ENCODE data around the gene ADGRV1. TPM values are rescaled to one million over a fixed set of nuclear protein-coding genes. Genes with fewer than 3 reads are reported as not detected.

The ADGRV1 gene
- total and polyA plus RNA-seq, 2 donors (not counting 3 experiments of a cell fraction or from before 2014, with no cell fraction given): 0.11 to 0.55 TPM

GRCh38 chr5:90888511-90889324, 330.1 kb downstream of the ADGRV1 start:
- no peaks in the 10 kb centered on the region for H3K79me2 ChIP-seq (ENCODE audit: control insufficient read depth, insufficient read depth, low read length)

GRCh38 chr5:90889325-90889600, 330.7 kb downstream of the ADGRV1 start:
- CTCF ChIA-PET: interaction anchor here (0.7 to 2.1 kb wide), 2 partner anchors 10 to 15 kb away, joined by 3 to 6 read pairs; no protein-coding TSS in a partner anchor
- BruUV-seq (replicated peaks): no TSS peak

More at GRCh38 chr5:90888511-90889324, 330.1 kb downstream of the ADGRV1 start:
- dilution Hi-C loops (cut with MboI; ENCODE audit: extremely low pct_ligation_motif_present, low sequenced_read_pairs) (no loop called here), intact Hi-C loops (cut with micrococcal nuclease) (no loop called here)
- Histone ChIP-seq H3K27me3 (ENCODE audit: control insufficient read depth in 2 of 2, insufficient read depth in 2 of 2, low read length in 2 of 2) (no peaks in the 10 kb centered on the region), H3K4me1 (ENCODE audit: control insufficient read depth, extremely low read depth, insufficient read depth, low read length) (peaks cover 9% of the 10 kb centered on the region), H3K9me3 (replicated peaks; ENCODE audit: control insufficient read depth, insufficient read depth, low read length) (no peaks in the 10 kb centered on the region), H4K20me1 (replicated peaks; ENCODE audit: control insufficient read depth, extremely low read depth, insufficient read depth, low read length) (no peaks in the 10 kb centered on the region), H3K4me3 (replicated peaks in 1 of 3; ENCODE audit: insufficient read depth in 1 of 3, low read depth in 1 of 3, low read length in 3 of 3) (no peak overlapping the region), H3K9ac (replicated peaks; ENCODE audit: extremely low read depth, insufficient read depth, low read length) (no peak overlapping the region), H3K9me1 (replicated peaks; ENCODE audit: control insufficient read depth, extremely low read depth, insufficient read depth, low read length) (no peaks in the 10 kb centered on the region), H3K27ac (ENCODE audit: insufficient read depth, low read depth, low read length) (no peak overlapping the region), H2AFZ (ENCODE audit: low read depth, low read length) (no peak overlapping the region), H3K4me2 (ENCODE audit: insufficient read depth, low read length) (peak overlapping the region; percentile 16), H3K36me3 (ENCODE audit: control insufficient read depth in 2 of 2, extremely low read depth in 1 of 2, insufficient read depth in 2 of 2, low read length in 2 of 2) (no peaks in the 10 kb centered on the region)
- ChIA-PET POLR2A (no interaction called here), CTCF (interaction anchor here (0.7 to 2.1 kb wide), 2 partner anchors 10 to 15 kb away, joined by 3 to 6 read pairs; no protein-coding TSS in a partner anchor)
- DNase-seq (ENCODE audit: low read depth, low spot score) (peak; percentile 98), FAIRE-seq (peak; percentile 64)
- no TSS peak for BruUV-seq (replicated peaks)
- peak; percentile 74 for TF ChIP-seq GATA2 (IDR thresholded peaks at IDR 0.05; ENCODE audit: insufficient read depth, insufficient read length, low read depth, low read length)
- no peak for TF ChIP-seq MYC (IDR thresholded peaks at IDR 0.05; ENCODE audit: low read depth, low read length)
- TF ChIP-seq FOS (IDR thresholded peaks at IDR 0.05; ENCODE audit: borderline replicate concordance, insufficient read depth, low read length): peak; percentile 33

More at GRCh38 chr5:90889325-90889600, 330.7 kb downstream of the ADGRV1 start:
- no peaks in the 10 kb centered on the region for H3K9me3 ChIP-seq (replicated peaks; ENCODE audit: control insufficient read depth, insufficient read depth, low read length)
- no peaks in the 10 kb centered on the region for H3K27me3 ChIP-seq (ENCODE audit: control insufficient read depth in 2 of 2, insufficient read depth in 2 of 2, low read length in 2 of 2)
- H3K4me1 ChIP-seq (ENCODE audit: control insufficient read depth, extremely low read depth, insufficient read depth, low read length): peaks cover 9% of the 10 kb centered on the region
- H3K4me2 ChIP-seq (ENCODE audit: insufficient read depth, low read length): no peak overlapping the region
- intact Hi-C loops (cut with micrococcal nuclease): no loop called here
- DNase-seq (ENCODE audit: low read depth, low spot score): no peak
- H4K20me1 ChIP-seq (replicated peaks; ENCODE audit: control insufficient read depth, extremely low read depth, insufficient read depth, low read length): no peaks in the 10 kb centered on the region
- H3K4me3 ChIP-seq (replicated peaks in 1 of 3; ENCODE audit: insufficient read depth in 1 of 3, low read depth in 1 of 3, low read length in 3 of 3): no peak overlapping the region
- POLR2A ChIA-PET: no interaction called here
- dilution Hi-C loops (cut with MboI; ENCODE audit: extremely low pct_ligation_motif_present, low sequenced_read_pairs): no loop called here
- no peak overlapping the region for H3K9ac ChIP-seq (replicated peaks; ENCODE audit: extremely low read depth, insufficient read depth, low read length)
- H3K9me1 ChIP-seq (replicated peaks; ENCODE audit: control insufficient read depth, extremely low read depth, insufficient read depth, low read length): no peaks in the 10 kb centered on the region
- no peak for FAIRE-seq
- TF ChIP-seq POLR2A (IDR thresholded peaks at IDR 0.05; ENCODE audit: low read depth, low read length) (no peak), POLR2AphosphoS5 (IDR thresholded peaks at IDR 0.05; ENCODE audit: insufficient read depth, low read depth, low read length) (no peak), CTCF (IDR thresholded peaks at IDR 0.05; ENCODE audit: extremely low read depth in 1 of 2, insufficient read depth in 1 of 2, low read depth in 1 of 2, low read length in 2 of 2) (no peak), EZH2 (IDR thresholded peaks at IDR 0.05; ENCODE audit: borderline replicate concordance, low read depth, low read length, severe bottlenecking) (no peak), MAX (IDR thresholded peaks at IDR 0.05; ENCODE audit: insufficient read depth, insufficient read length) (no peak), GATA2 (IDR thresholded peaks at IDR 0.05; ENCODE audit: insufficient read depth, insufficient read length, low read depth, low read length) (no peak), JUN (IDR thresholded peaks at IDR 0.05; ENCODE audit: borderline replicate concordance, insufficient read depth, insufficient read length, low read depth) (no peak), MYC (IDR thresholded peaks at IDR 0.05; ENCODE audit: low read depth, low read length) (no peak), FOS (IDR thresholded peaks at IDR 0.05; ENCODE audit: borderline replicate concordance, insufficient read depth, low read length) (no peak)
- H3K27ac ChIP-seq (ENCODE audit: insufficient read depth, low read depth, low read length): no peak overlapping the region
- no peaks in the 10 kb centered on the region for H3K36me3 ChIP-seq (ENCODE audit: control insufficient read depth in 2 of 2, extremely low read depth in 1 of 2, insufficient read depth in 2 of 2, low read length in 2 of 2)
- H2AFZ ChIP-seq (ENCODE audit: low read depth, low read length): no peak overlapping the region
- H3K79me2 ChIP-seq (ENCODE audit: control insufficient read depth, insufficient read depth, low read length): no peaks in the 10 kb centered on the region
